ENCODE results near the gene PCDHGB3.
"Not testable (repeated sequence)": the region's sequence is repeated elsewhere in the genome, so short reads cannot be mapped to it uniquely, and the experiment has no call there.

The PCDHGB3 gene

GRCh38 chr5:141359790-141360426 lies 10.1 kb upstream of the PCDHGB3 start, which contains the start of gene PCDHGB2:
Gene PCDHGB2 (plus strand): TSS chr5:141359994. CDS start chr5:141360136, 142 bp downstream.
- peak; percentile 43 for DNase-seq

- no peak for DNase-seq
These were observed 9.4 kb upstream of the PCDHGB3 start for GRCh38 chr5:141360685-141361084.

- no peak for DNase-seq
These were observed 7.3 kb upstream of the PCDHGB3 start for GRCh38 chr5:141362719-141363118.

- peak; percentile 35 for DNase-seq
These were observed 5.9 kb upstream of the PCDHGB3 start, which contains the start of gene PCDHGA5 for GRCh38 chr5:141363952-141364660. Gene PCDHGA5 (plus strand): TSS chr5:141364162. CDS start chr5:141364331, 169 bp downstream.

- no peak for DNase-seq
These were observed 3.8 kb upstream of the PCDHGB3 start for GRCh38 chr5:141366016-141366896.

GRCh38 chr5:141371572-141372475 lies 1.8 kb downstream of the PCDHGB3 start:
- no peak for DNase-seq

- peak; percentile 46 for DNase-seq
These were observed 3.8 kb downstream of the PCDHGB3 start, which contains the start of gene PCDHGA6 for GRCh38 chr5:141373673-141374317. Gene PCDHGA6 (plus strand): TSS chr5:141373891. CDS start chr5:141374084, 193 bp downstream.

- DNase-seq, result no peak
These were observed 4.6 kb downstream of the PCDHGB3 start for GRCh38 chr5:141374627-141375026.

GRCh38 chr5:141375444-141376155 lies 5.6 kb downstream of the PCDHGB3 start:
- DNase-seq, result not testable (repeated sequence)

- peak; percentile 52 for DNase-seq
These were observed 12.6 kb downstream of the PCDHGB3 start, which contains the start of gene PCDHGA7 for GRCh38 chr5:141382469-141383294. Gene PCDHGA7 (plus strand): TSS chr5:141382742. CDS start chr5:141382900, 158 bp downstream.

- DNase-seq, result no peak
These were observed 13.3 kb downstream of the PCDHGB3 start for GRCh38 chr5:141383345-141383744.

GRCh38 chr5:141384471-141385267 lies 14.6 kb downstream of the PCDHGB3 start:
- DNase-seq, result no peak

- DNase-seq, result peak; percentile 68
These were observed 17.7 kb downstream of the PCDHGB3 start, which contains the start of gene PCDHGB4 for GRCh38 chr5:141387557-141388311. Gene PCDHGB4 (plus strand): TSS chr5:141387698. CDS start chr5:141387885, 187 bp downstream.

GRCh38 chr5:141388661-141389060 lies 18.6 kb downstream of the PCDHGB3 start:
- DNase-seq, result no peak

GRCh38 chr5:141389153-141390042 lies 19.4 kb downstream of the PCDHGB3 start:
- DNase-seq, result no peak

- DNase-seq, result peak; percentile 57
These were observed 22.6 kb downstream of the PCDHGB3 start, which contains the start of gene PCDHGA8 for GRCh38 chr5:141392429-141393198. Gene PCDHGA8 (plus strand): TSS chr5:141392633. CDS start chr5:141392814, 181 bp downstream.

Measured in fibroblast of skin of right biceps (primary cell).